ENCODE measurements around the gene ZNF222. TPM values are rescaled to one million over a fixed set of nuclear protein-coding genes. Genes with fewer than 3 reads are reported as not detected.
A peak's percentile ranks its signal among the peaks of the same experiment; 100 is the strongest.

ZNF222 gene
- total RNA-seq, 1 donor from 2014 or later = 6.5 TPM

GRCh38 chr19:44005973-44006372 lies 19.2 kb upstream of the ZNF222 start:
- peak overlapping the region; percentile 33 for H3K4me3 Mint-ChIP-seq (ENCODE audit: unreplicated experiment)
- no peak for TF ChIP-seq CTCF (IDR thresholded peaks at IDR 0.05; ENCODE audit: unreplicated experiment)
- H3K9me3 Mint-ChIP-seq (ENCODE audit: unreplicated experiment) = peaks cover 26% of the 10 kb centered on the region
- peaks cover 13% of the 10 kb centered on the region for H3K4me1 Mint-ChIP-seq (ENCODE audit: unreplicated experiment)
- no peak for DNase-seq (ENCODE audit: low spot score)
- H3K27me3 Mint-ChIP-seq (ENCODE audit: unreplicated experiment) = peaks cover 7% of the 10 kb centered on the region
- peaks cover 55% of the 10 kb centered on the region for H3K36me3 Mint-ChIP-seq (ENCODE audit: low read depth, unreplicated experiment)
- no peak overlapping the region for H3K27ac Mint-ChIP-seq (ENCODE audit: unreplicated experiment)

- H3K36me3 Mint-ChIP-seq (ENCODE audit: low read depth, unreplicated experiment) = peaks cover 63% of the 10 kb centered on the region
- H3K27ac Mint-ChIP-seq (ENCODE audit: unreplicated experiment) = no peak overlapping the region
- no peak for TF ChIP-seq CTCF (IDR thresholded peaks at IDR 0.05; ENCODE audit: unreplicated experiment)
- H3K9me3 Mint-ChIP-seq (ENCODE audit: unreplicated experiment) = peaks cover 37% of the 10 kb centered on the region
- H3K4me3 Mint-ChIP-seq (ENCODE audit: unreplicated experiment) = peak overlapping the region; percentile 79
- H3K27me3 Mint-ChIP-seq (ENCODE audit: unreplicated experiment) = peaks cover 5% of the 10 kb centered on the region
- peaks cover 8% of the 10 kb centered on the region for H3K4me1 Mint-ChIP-seq (ENCODE audit: unreplicated experiment)
- no peak for DNase-seq (ENCODE audit: low spot score)
Observed at GRCh38 chr19:44007473-44007872, 17.7 kb upstream of the ZNF222 start.

GRCh38 chr19:44010468-44010867 lies 14.7 kb upstream of the ZNF222 start:
- Mint-ChIP-seq H3K4me1 (ENCODE audit: unreplicated experiment) (no peaks in the 10 kb centered on the region), H3K27ac (ENCODE audit: unreplicated experiment) (no peak overlapping the region), H3K27me3 (ENCODE audit: unreplicated experiment) (peaks cover 5% of the 10 kb centered on the region), H3K9me3 (ENCODE audit: unreplicated experiment) (peaks cover 48% of the 10 kb centered on the region), H3K4me3 (ENCODE audit: unreplicated experiment) (peak overlapping the region; percentile 86), H3K36me3 (ENCODE audit: low read depth, unreplicated experiment) (peaks cover 72% of the 10 kb centered on the region)
- no peak for DNase-seq (ENCODE audit: low spot score)
- no peak for TF ChIP-seq CTCF (IDR thresholded peaks at IDR 0.05; ENCODE audit: unreplicated experiment)

GRCh38 chr19:44019498-44019897 lies 5.7 kb upstream of the ZNF222 start:
- Mint-ChIP-seq H3K36me3 (ENCODE audit: low read depth, unreplicated experiment) (peaks cover 7% of the 10 kb centered on the region), H3K4me3 (ENCODE audit: unreplicated experiment) (no peak overlapping the region), H3K4me1 (ENCODE audit: unreplicated experiment) (no peaks in the 10 kb centered on the region), H3K27ac (ENCODE audit: unreplicated experiment) (no peak overlapping the region), H3K9me3 (ENCODE audit: unreplicated experiment) (no peaks in the 10 kb centered on the region), H3K27me3 (ENCODE audit: unreplicated experiment) (peaks cover 2% of the 10 kb centered on the region)
- no peak for DNase-seq (ENCODE audit: low spot score)
- TF ChIP-seq CTCF (IDR thresholded peaks at IDR 0.05; ENCODE audit: unreplicated experiment) = no peak

GRCh38 chr19:44021221-44021620 lies 4.0 kb upstream of the ZNF222 start:
- H3K36me3 Mint-ChIP-seq (ENCODE audit: low read depth, unreplicated experiment) = peaks cover 4% of the 10 kb centered on the region
- peaks cover 9% of the 10 kb centered on the region for H3K4me1 Mint-ChIP-seq (ENCODE audit: unreplicated experiment)
- no peak for TF ChIP-seq CTCF (IDR thresholded peaks at IDR 0.05; ENCODE audit: unreplicated experiment)
- H3K27ac Mint-ChIP-seq (ENCODE audit: unreplicated experiment) = no peak overlapping the region
- H3K27me3 Mint-ChIP-seq (ENCODE audit: unreplicated experiment) = peaks cover 2% of the 10 kb centered on the region
- no peak for DNase-seq (ENCODE audit: low spot score)
- H3K4me3 Mint-ChIP-seq (ENCODE audit: unreplicated experiment) = no peak overlapping the region
- H3K9me3 Mint-ChIP-seq (ENCODE audit: unreplicated experiment) = no peaks in the 10 kb centered on the region
